ENCODE measurements around the gene PPP1R27.

The PPP1R27 gene

GRCh38 chr17:81867170-81867990, 32.5 kb upstream of the PPP1R27 start:
- DNase-seq (ENCODE audit: low read depth): no peak
- H3K4me3 ChIP-seq (ENCODE audit: low read depth, low read length): no peak overlapping the region
- in situ Hi-C loops (cut with HindIII; ENCODE audit: low sequenced_read_pairs): no loop called here
- TF ChIP-seq, protein P1, sequence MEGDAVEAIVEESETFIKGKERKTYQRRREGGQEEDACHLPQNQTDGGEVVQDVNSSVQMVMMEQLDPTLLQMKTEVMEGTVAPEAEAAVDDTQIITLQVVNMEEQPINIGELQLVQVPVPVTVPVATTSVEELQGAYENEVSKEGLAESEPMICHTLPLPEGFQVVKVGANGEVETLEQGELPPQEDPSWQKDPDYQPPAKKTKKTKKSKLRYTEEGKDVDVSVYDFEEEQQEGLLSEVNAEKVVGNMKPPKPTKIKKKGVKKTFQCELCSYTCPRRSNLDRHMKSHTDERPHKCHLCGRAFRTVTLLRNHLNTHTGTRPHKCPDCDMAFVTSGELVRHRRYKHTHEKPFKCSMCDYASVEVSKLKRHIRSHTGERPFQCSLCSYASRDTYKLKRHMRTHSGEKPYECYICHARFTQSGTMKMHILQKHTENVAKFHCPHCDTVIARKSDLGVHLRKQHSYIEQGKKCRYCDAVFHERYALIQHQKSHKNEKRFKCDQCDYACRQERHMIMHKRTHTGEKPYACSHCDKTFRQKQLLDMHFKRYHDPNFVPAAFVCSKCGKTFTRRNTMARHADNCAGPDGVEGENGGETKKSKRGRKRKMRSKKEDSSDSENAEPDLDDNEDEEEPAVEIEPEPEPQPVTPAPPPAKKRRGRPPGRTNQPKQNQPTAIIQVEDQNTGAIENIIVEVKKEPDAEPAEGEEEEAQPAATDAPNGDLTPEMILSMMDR (IDR thresholded peaks at IDR 0.05; ENCODE audit: low read depth, low read length, missing control alignments): no peak

GRCh38 chr17:81866440-81867169, 31.8 kb upstream of the PPP1R27 start:
- TF ChIP-seq, protein P1 (IDR thresholded peaks at IDR 0.05; ENCODE audit: low read depth, low read length, missing control alignments): no peak
- no peak overlapping the region for H3K4me3 ChIP-seq (ENCODE audit: low read depth, low read length)
- no peak for DNase-seq (ENCODE audit: low read depth)
- in situ Hi-C loops (cut with HindIII; ENCODE audit: low sequenced_read_pairs): no loop called here

DNA sequence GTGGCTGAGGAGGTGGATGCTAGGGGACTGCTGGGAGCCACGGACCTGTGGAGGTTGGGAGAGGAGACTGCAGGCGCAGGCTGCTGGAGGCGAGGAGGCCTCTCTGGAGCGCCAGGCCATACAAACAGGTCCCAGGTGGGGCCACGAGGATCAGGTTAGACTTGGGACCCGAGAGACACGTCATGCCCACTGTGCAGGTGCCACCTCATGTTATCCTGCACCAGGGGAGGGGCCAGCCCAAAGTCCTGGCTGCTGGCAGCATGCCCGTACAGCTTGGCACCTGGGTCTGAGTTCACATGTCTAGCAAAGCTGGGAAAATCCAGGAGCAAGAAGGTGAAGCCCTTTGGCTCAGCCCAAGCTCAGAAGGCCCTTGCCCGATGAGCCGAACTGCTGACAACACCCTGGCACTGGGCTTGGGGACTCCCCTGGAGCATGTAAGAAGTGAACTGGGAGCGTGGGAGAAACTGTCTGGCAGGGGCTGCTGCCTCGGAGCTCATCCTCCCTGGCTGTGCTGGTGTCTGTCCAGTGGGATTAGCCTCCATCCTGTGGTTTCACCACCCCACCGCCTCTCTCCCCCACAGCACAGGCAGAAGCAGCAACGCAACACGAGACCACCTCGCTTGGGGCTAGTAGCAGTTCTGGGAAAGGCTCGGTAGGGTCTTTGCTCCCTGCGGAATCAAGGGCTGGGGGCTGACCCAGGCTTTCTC, 31.0 kb upstream of the PPP1R27 start:
- TF ChIP-seq, protein P1 (IDR thresholded peaks at IDR 0.05; ENCODE audit: low read depth, low read length, missing control alignments): no peak
- H3K4me3 ChIP-seq (ENCODE audit: low read depth, low read length): no peak overlapping the region
- in situ Hi-C loops (cut with HindIII; ENCODE audit: low sequenced_read_pairs): no loop called here

GRCh38 chr17:81865358-81865732, 30.5 kb upstream of the PPP1R27 start:
- no peak for DNase-seq (ENCODE audit: low read depth)
- TF ChIP-seq, protein P1 (IDR thresholded peaks at IDR 0.05; ENCODE audit: low read depth, low read length, missing control alignments): no peak
- H3K4me3 ChIP-seq (ENCODE audit: low read depth, low read length): no peak overlapping the region
- in situ Hi-C loops (cut with HindIII; ENCODE audit: low sequenced_read_pairs): no loop called here

More for the DNA sequence above, 31.0 kb upstream of the PPP1R27 start:
- DNase-seq (ENCODE audit: low read depth): no peak

DNA sequence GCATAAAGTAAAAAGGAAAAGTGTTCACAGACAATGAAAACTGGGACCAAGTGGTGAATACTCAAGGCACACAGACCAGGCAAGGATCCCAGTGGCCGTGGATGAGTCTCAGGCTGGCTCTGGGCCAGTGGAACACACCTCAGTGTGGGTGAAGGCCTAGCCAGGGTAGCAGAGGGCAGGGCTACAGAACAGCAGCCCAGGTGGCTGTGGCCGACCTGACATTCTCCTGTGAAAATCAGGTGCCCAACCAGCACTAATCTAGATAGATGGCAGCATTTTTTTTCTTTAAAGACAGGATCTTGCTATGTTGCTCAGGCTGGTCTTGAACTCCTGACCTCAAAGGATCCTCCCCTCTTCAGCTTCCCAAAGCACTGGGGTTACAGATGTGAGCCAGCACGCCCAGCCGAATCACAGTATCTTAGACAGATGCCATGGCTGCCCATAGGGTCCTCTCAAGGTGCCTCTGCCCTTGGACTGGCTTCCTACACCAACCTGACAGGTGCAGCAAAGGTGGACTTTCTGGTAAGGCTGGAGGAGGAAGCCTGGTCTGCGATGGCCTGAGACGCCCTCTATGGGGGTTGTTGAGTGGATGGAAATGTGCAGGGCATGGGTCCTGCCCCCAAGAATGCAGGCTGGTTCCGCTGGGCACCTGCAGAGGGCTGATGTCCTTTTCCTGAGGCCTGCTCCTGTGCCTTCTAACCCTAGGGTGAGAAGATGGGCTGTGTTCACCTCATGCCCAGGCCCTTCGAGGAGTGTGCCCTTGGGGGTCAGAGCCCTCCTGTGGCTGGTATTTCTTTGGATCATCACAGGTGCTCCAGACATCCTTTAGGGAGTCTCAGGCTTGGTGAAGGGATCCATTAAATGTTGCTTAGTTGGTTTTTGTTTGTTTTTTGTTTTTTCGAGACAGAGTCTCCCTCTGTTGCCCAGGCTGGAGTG, 29.3 kb upstream of the PPP1R27 start:
- no peak overlapping the region for H3K4me3 ChIP-seq (ENCODE audit: low read depth, low read length)
- TF ChIP-seq, protein P1 (IDR thresholded peaks at IDR 0.05; ENCODE audit: low read depth, low read length, missing control alignments): no peak
- no peak for DNase-seq (ENCODE audit: low read depth)
- in situ Hi-C loops (cut with HindIII; ENCODE audit: low sequenced_read_pairs): no loop called here
